ENCODE results near the gene KLF16. TPM values are rescaled to one million over a fixed set of nuclear protein-coding genes. Genes with fewer than 3 reads are reported as not detected.
A peak's percentile ranks its signal among the peaks of the same experiment; 100 is the strongest.

Gene KLF16
- total RNA-seq, 3 donors from 2014 or later: 2.9 to 4.6 (median 4.1) TPM

- TF ChIP-seq POLR2A (IDR thresholded peaks at IDR 0.05) (no peak), CTCF (IDR thresholded peaks at IDR 0.05) (no peak), POLR2AphosphoS5 (IDR thresholded peaks at IDR 0.05) (no peak)
- no peak for DNase-seq (ENCODE audit: low spot score in 2 of 2)
- Histone ChIP-seq H3K4me1 (peaks cover 19 to 26% of the 10 kb centered on the region in 2 donors), H3K9me3 (no peaks in the 10 kb centered on the region), H3K27ac (peak overlapping the region in 1 of 2 donors; percentile 95), H3K4me3 (no peak overlapping the region), H3K27me3 (no peaks in the 10 kb centered on the region), H3K36me3 (no peaks in the 10 kb centered on the region)
- intact Hi-C loops (cut with DNase I; ENCODE audit: low total_unique reads): no loop called here
Observed at GRCh38 chr19:1871630-1872029, 8.3 kb upstream of the KLF16 start.

GRCh38 chr19:1871140-1871597 is 7.8 kb upstream of the KLF16 start:
- DNase-seq (ENCODE audit: low spot score in 2 of 2): no peak
- no peaks in the 10 kb centered on the region for H3K9me3 ChIP-seq
- H3K27ac ChIP-seq: no peak overlapping the region
- H3K4me3 ChIP-seq: no peak overlapping the region
- intact Hi-C loops (cut with DNase I; ENCODE audit: low total_unique reads): no loop called here
- H3K36me3 ChIP-seq: no peaks in the 10 kb centered on the region
- peaks cover 15 to 21% of the 10 kb centered on the region in 2 donors for H3K4me1 ChIP-seq
- TF ChIP-seq POLR2AphosphoS5 (IDR thresholded peaks at IDR 0.05) (no peak), POLR2A (IDR thresholded peaks at IDR 0.05) (no peak), CTCF (IDR thresholded peaks at IDR 0.05) (no peak)
- no peaks in the 10 kb centered on the region for H3K27me3 ChIP-seq

- intact Hi-C loops (cut with DNase I; ENCODE audit: low total_unique reads): no loop called here
- H3K27ac ChIP-seq: no peak overlapping the region
Observed at GRCh38 chr19:1868971-1869370, 5.6 kb upstream of the KLF16 start.

GRCh38 chr19:1867349-1867724 is 4.0 kb upstream of the KLF16 start:
- no peak for TF ChIP-seq POLR2A (IDR thresholded peaks at IDR 0.05)
- TF ChIP-seq CTCF (IDR thresholded peaks at IDR 0.05): no peak
- TF ChIP-seq POLR2AphosphoS5 (IDR thresholded peaks at IDR 0.05): no peak
- intact Hi-C loops (cut with DNase I; ENCODE audit: low total_unique reads): no loop called here

More at GRCh38 chr19:1868971-1869370, 5.6 kb upstream of the KLF16 start:
- H3K4me3 ChIP-seq: no peak overlapping the region
- no peaks in the 10 kb centered on the region for H3K27me3 ChIP-seq
- DNase-seq (ENCODE audit: low spot score in 2 of 2): no peak
- no peaks in the 10 kb centered on the region for H3K9me3 ChIP-seq
- TF ChIP-seq POLR2AphosphoS5 (IDR thresholded peaks at IDR 0.05): no peak
- no peak for TF ChIP-seq CTCF (IDR thresholded peaks at IDR 0.05)
- no peak for TF ChIP-seq POLR2A (IDR thresholded peaks at IDR 0.05)
- no peaks in the 10 kb centered on the region for H3K36me3 ChIP-seq
- H3K4me1 ChIP-seq: peaks cover 15 to 20% of the 10 kb centered on the region in 2 donors

GRCh38 chr19:1866693-1867348 is 3.4 kb upstream of the KLF16 start:
- no peaks in the 10 kb centered on the region for H3K27me3 ChIP-seq
- no peaks in the 10 kb centered on the region for H3K36me3 ChIP-seq
- TF ChIP-seq POLR2AphosphoS5 (IDR thresholded peaks at IDR 0.05): no peak
- TF ChIP-seq POLR2A (IDR thresholded peaks at IDR 0.05): no peak
- no peak for TF ChIP-seq CTCF (IDR thresholded peaks at IDR 0.05)
- H3K4me3 ChIP-seq: no peak overlapping the region
- intact Hi-C loops (cut with DNase I; ENCODE audit: low total_unique reads): no loop called here
- H3K4me1 ChIP-seq: peaks cover 0 to 6% of the 10 kb centered on the region in 2 donors
- no peak overlapping the region for H3K27ac ChIP-seq
- H3K9me3 ChIP-seq: no peaks in the 10 kb centered on the region
- DNase-seq (ENCODE audit: low spot score in 2 of 2): no peak

More at GRCh38 chr19:1867349-1867724, 4.0 kb upstream of the KLF16 start:
- peaks cover under 1 to 5% of the 10 kb centered on the region in 2 donors for H3K4me1 ChIP-seq
- no peak overlapping the region for H3K4me3 ChIP-seq
- DNase-seq (ENCODE audit: low spot score in 2 of 2): no peak
- H3K27ac ChIP-seq: no peak overlapping the region
- no peaks in the 10 kb centered on the region for H3K27me3 ChIP-seq
- H3K9me3 ChIP-seq: no peaks in the 10 kb centered on the region
- no peaks in the 10 kb centered on the region for H3K36me3 ChIP-seq
